NT2/D1 (cell line): ENCODE measurements around the gene RDH5.

Experiments
- SUZ12 ChIP-seq: IDR thresholded peaks from 2 replicates; pipeline ENCODE4 v1.6.1; 2011; ENCODE audit not compliant: insufficient read length, insufficient read depth; ENCODE audit errors: extremely low read depth
- YY1 ChIP-seq: IDR thresholded peaks from 2 replicates; pipeline ENCODE4 v1.6.1; 2011; ENCODE audit not compliant: insufficient read length, insufficient read depth
- ZNF274 ChIP-seq: IDR thresholded peaks from 2 replicates; pipeline ENCODE4 v1.6.1; 2011; ENCODE audit warnings: mild to moderate bottlenecking, low read depth, low read length

- TF ChIP-seq YY1 (no peak), ZNF274 (no peak), SUZ12 (no peak)
Observed at GRCh38 chr12:55721601-55722213, 1.5 kb downstream of the RDH5 start.
